BLaER1 treated with 17β-estradiol and CSF1 and Interleukin-3, amounts not matched to agents 10 nM and 100 nM (cell line): ENCODE data around the gene DLGAP1.

Source experiments
- H3K27ac ChIP-seq, 11 experiments: shearing (Covaris generic); formaldehyde crosslinking; 2 replicates each; pipeline ENCODE4 v1.8.1; 2022
- H3K27me3 ChIP-seq, 11 experiments: shearing (Covaris generic); formaldehyde crosslinking; 2 replicates each; pipeline ENCODE4 v1.8.1; 2022
- H3K36me3 ChIP-seq, 11 experiments: shearing (Covaris generic); formaldehyde crosslinking; 2 replicates each; pipeline ENCODE4 v1.8.1; 2022
- H3K4me1 ChIP-seq, 10 experiments: shearing (Covaris generic); formaldehyde crosslinking; 2 replicates each; pipeline ENCODE4 v1.8.1; 2022
- H3K4me2 ChIP-seq, 11 experiments: shearing (Covaris generic); formaldehyde crosslinking; 2 replicates each; pipeline ENCODE4 v1.8.1; 2022
- H3K4me3 ChIP-seq, 10 experiments: shearing (Covaris generic); formaldehyde crosslinking; 2 replicates each; pipeline ENCODE4 v1.8.1; 2022
- H3K9ac ChIP-seq, 11 experiments: shearing (Covaris generic); formaldehyde crosslinking; 2 replicates each; pipeline ENCODE4 v1.8.1; 2022
- H3K9me3 ChIP-seq, 11 experiments: shearing (Covaris generic); formaldehyde crosslinking; replicated peaks in 1 of 11; 2 replicates each; pipeline ENCODE4 v1.8.1; 2022
- H4K20me1 ChIP-seq, 11 experiments: shearing (Covaris generic); formaldehyde crosslinking; 2 replicates each; pipeline ENCODE4 v1.8.1; 2022
- Cebpa-rat ChIP-seq, 11 experiments: shearing (Covaris generic); IDR thresholded peaks; 2 replicates each; pipeline ENCODE4 v1.8.1; 2022

Gene DLGAP1

GRCh38 chr18:3808985-3809780 is 645.9 kb downstream of the DLGAP1 start:
- H4K20me1 ChIP-seq, result no peaks in the 10 kb centered on the region
- H3K9ac ChIP-seq, result no peak overlapping the region
- no peak overlapping the region for H3K4me3 ChIP-seq
- no peaks in the 10 kb centered on the region for H3K4me1 ChIP-seq
- no peak overlapping the region for H3K4me2 ChIP-seq
- H3K27ac ChIP-seq, result no peak overlapping the region
- TF ChIP-seq Cebpa-rat (IDR thresholded peaks at IDR 0.05), result no peak
- H3K27me3 ChIP-seq, result no peaks in the 10 kb centered on the region
- no peaks in the 10 kb centered on the region for H3K36me3 ChIP-seq
- H3K9me3 ChIP-seq, result no peaks in the 10 kb centered on the region

DNA sequence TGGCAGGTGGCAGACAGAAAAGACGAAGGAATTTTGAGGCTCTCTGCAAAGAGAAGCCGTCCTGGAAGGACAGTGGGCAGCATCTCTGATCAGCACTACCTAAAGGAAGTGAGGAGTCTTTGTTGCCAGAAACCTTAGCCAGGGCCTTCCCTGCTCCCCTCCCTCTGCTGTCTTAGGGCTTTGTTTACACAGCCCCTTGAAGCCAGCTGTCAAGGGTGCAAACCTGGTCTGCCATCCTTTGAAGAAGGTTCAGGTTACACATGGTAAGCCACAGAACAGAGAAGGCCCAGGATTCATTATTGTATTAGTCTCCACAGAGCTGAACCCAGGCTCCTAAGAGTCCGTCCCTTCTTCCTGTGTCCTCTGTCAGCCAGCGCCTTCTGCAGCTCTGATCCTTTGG is 648.5 kb downstream of the DLGAP1 start:
- no peak for TF ChIP-seq Cebpa-rat (IDR thresholded peaks at IDR 0.05)
- H3K9me3 ChIP-seq, result no peaks in the 10 kb centered on the region

DNA sequence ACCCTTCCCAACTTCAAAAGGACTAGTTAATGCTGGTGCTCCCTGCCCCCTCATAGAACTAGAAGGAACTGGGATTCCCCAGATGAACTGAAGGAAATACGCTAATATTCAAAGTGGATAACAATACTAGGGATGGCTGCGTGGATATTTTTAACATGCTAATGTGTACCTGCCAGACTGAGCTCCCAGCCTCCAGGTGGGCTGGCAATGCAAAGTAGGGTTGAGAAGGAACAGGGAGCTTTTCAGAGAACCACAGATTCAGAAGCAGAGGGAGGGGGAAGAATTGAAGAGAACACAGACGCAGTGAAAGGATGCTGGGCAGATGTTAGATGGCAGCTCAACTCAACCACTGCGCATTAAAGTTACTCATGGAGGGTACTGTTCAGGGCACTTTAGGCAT is 650.8 kb downstream of the DLGAP1 start:
- Histone ChIP-seq H4K20me1 (no peaks in the 10 kb centered on the region), H3K36me3 (no peaks in the 10 kb centered on the region), H3K4me2 (no peak overlapping the region), H3K4me1 (no peaks in the 10 kb centered on the region), H3K27ac (no peak overlapping the region), H3K27me3 (no peaks in the 10 kb centered on the region), H3K9me3 (no peaks in the 10 kb centered on the region), H3K4me3 (no peak overlapping the region), H3K9ac (no peak overlapping the region)
- TF ChIP-seq Cebpa-rat (IDR thresholded peaks at IDR 0.05), result no peak

More for the DNA sequence above, 648.5 kb downstream of the DLGAP1 start:
- Histone ChIP-seq H3K27ac (no peak overlapping the region), H3K4me1 (no peaks in the 10 kb centered on the region), H3K4me2 (no peak overlapping the region), H3K9ac (no peak overlapping the region), H3K36me3 (no peaks in the 10 kb centered on the region), H3K4me3 (no peak overlapping the region), H4K20me1 (no peaks in the 10 kb centered on the region), H3K27me3 (no peaks in the 10 kb centered on the region)

DNA sequence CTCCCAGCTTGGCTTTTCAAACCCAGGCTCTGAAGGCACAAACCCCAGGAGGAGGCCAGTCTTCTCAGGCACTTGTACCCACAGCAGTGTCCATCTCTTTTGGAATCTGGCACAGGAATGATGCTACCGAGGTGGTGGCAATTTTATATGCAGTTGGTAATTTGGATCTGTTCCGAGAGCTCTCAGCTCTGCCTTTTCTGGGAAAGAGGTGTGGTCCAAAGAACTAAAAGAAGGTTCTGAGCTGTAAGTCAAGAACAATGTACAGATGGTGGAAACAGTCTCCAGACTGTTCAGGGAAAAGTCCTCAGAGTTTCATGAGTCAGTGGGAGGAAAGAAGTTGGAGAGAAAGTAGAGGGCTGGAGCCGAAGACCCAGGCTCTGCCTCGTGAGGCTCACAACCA is 651.8 kb downstream of the DLGAP1 start:
- H3K9ac ChIP-seq, result no peak overlapping the region
- H3K4me1 ChIP-seq, result no peaks in the 10 kb centered on the region
- no peak overlapping the region for H3K4me2 ChIP-seq
- no peak for TF ChIP-seq Cebpa-rat (IDR thresholded peaks at IDR 0.05)
- H4K20me1 ChIP-seq, result no peaks in the 10 kb centered on the region
- H3K4me3 ChIP-seq, result no peak overlapping the region
- H3K27me3 ChIP-seq, result no peaks in the 10 kb centered on the region
- no peaks in the 10 kb centered on the region for H3K36me3 ChIP-seq
- 0 out of 22 replicates have a peak, but pooled peaks cover 0 to under 1% (median 0%) of the 10 kb centered on the region in 11 experiments for H3K9me3 ChIP-seq
- H3K27ac ChIP-seq, result no peak overlapping the region

- Histone ChIP-seq H3K4me2 (no peak overlapping the region), H4K20me1 (no peaks in the 10 kb centered on the region), H3K9ac (no peak overlapping the region), H3K9me3 (peaks cover 0 to 5% (median 0%) of the 10 kb centered on the region in 11 experiments; a peak in 2 of 22 replicates), H3K27me3 (no peaks in the 10 kb centered on the region), H3K27ac (no peak overlapping the region), H3K36me3 (no peaks in the 10 kb centered on the region), H3K4me3 (no peak overlapping the region), H3K4me1 (no peaks in the 10 kb centered on the region)
- no peak for TF ChIP-seq Cebpa-rat (IDR thresholded peaks at IDR 0.05)
Observed at GRCh38 chr18:3799515-3799914, 655.6 kb downstream of the DLGAP1 start.

DNA sequence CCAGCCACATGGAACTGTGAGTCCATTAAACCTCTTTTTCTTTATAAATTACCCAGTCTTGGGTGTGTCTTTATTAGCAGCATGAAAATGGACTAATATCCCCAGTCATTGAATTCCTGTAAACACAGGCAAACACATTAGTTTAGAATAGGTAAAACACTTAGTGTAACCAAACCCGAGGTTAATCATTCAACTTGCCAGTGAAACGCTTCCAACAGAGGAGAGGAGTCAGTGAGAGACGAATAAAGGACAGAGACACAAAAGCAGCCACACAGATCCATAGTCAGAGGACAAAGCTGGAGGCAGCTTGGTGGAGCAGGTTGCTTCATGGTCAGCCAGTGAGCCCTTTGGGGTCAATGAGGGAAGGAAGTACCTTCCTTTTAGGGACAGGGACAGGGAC is 657.1 kb downstream of the DLGAP1 start:
- Histone ChIP-seq H3K36me3 (no peaks in the 10 kb centered on the region), H3K4me1 (no peaks in the 10 kb centered on the region), H3K27me3 (no peaks in the 10 kb centered on the region), H3K9me3 (peaks cover 0 to 5% (median 0%) of the 10 kb centered on the region in 11 experiments; a peak in 2 of 22 replicates), H3K4me2 (no peak overlapping the region), H3K4me3 (no peak overlapping the region), H3K27ac (no peak overlapping the region), H3K9ac (no peak overlapping the region), H4K20me1 (no peaks in the 10 kb centered on the region)
- no peak for TF ChIP-seq Cebpa-rat (IDR thresholded peaks at IDR 0.05)

DNA sequence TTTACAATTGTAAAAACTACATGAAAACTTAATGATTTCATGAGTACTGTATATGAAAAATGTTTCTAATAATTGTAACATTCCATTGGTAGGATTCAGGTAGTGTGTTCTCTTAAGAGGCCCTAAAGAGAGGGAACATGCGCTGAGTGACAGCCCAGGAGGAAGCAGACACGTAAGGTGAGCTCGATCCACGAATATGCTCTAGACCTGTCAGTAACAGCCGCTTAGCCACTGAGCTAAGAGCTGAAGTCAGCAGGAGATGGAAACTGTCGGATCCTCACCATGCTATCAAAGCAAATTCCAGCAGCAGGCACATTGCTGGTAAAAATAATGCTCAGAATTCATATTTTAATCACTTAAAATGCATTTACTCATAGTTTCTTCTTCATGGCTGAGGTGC is 658.7 kb downstream of the DLGAP1 start:
- H3K4me1 ChIP-seq, result no peaks in the 10 kb centered on the region
- peaks cover 0 to 5% (median 0%) of the 10 kb centered on the region in 11 experiments; a peak in 2 of 22 replicates for H3K9me3 ChIP-seq
- no peak overlapping the region for H3K9ac ChIP-seq
- H3K36me3 ChIP-seq, result no peaks in the 10 kb centered on the region
- H3K4me3 ChIP-seq, result no peak overlapping the region
- H3K27me3 ChIP-seq, result no peaks in the 10 kb centered on the region
- H4K20me1 ChIP-seq, result no peaks in the 10 kb centered on the region
- no peak overlapping the region for H3K27ac ChIP-seq
- TF ChIP-seq Cebpa-rat (IDR thresholded peaks at IDR 0.05), result no peak
- H3K4me2 ChIP-seq, result no peak overlapping the region

DNA sequence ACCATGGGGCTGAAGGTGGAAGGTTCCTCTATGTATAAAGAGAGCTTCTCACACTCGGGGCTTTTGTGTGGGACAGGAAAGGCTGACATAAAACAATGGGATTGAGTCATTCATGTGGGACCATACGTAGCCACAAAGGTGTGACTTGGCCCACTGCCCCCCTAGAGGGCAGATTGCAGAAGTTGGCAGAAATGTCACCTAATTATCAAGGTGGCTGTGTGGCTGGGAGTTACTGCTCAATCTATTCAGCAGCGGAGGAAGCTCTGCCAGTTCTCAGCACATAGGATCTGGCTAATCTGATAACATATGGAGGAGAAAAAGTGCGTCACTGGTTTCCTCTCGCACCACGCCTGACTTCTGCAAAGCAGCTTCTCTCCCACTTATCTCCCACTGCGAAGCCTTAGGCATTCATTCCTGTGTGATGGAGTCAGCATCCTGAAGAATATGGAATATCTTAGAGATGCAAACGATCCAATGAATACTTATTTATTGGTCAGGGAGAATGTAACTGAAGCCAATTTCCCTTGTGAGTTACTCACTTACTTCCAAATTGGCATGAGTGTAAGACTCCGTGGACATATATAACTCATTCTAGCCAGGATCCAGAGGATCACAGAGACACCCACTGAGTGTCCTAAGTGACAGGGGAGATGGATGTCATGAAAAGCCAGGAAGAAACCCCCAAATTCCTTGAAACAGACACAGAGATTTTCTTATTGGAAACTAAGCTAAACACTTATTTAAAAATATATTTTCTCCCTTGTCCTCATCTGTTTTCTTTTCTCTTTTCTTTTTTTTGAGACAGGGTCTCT is 660.4 kb downstream of the DLGAP1 start:
- Histone ChIP-seq H3K9me3 (peaks cover 0 to 5% (median 0%) of the 10 kb centered on the region in 11 experiments; a peak in 2 of 22 replicates), H3K4me1 (no peaks in the 10 kb centered on the region), H3K4me2 (no peak overlapping the region), H3K9ac (no peak overlapping the region), H3K27me3 (no peaks in the 10 kb centered on the region), H3K4me3 (no peak overlapping the region), H3K36me3 (no peaks in the 10 kb centered on the region), H3K27ac (no peak overlapping the region), H4K20me1 (no peaks in the 10 kb centered on the region)
- no peak for TF ChIP-seq Cebpa-rat (IDR thresholded peaks at IDR 0.05)

- H3K27me3 ChIP-seq, result no peaks in the 10 kb centered on the region
- H3K9me3 ChIP-seq, result peaks cover 0 to 5% (median 0%) of the 10 kb centered on the region in 11 experiments; a peak in 2 of 22 replicates
- H3K4me1 ChIP-seq, result no peaks in the 10 kb centered on the region
- no peak for TF ChIP-seq Cebpa-rat (IDR thresholded peaks at IDR 0.05)
- no peak overlapping the region for H3K27ac ChIP-seq
- no peaks in the 10 kb centered on the region for H3K36me3 ChIP-seq
- no peak overlapping the region for H3K9ac ChIP-seq
- no peak overlapping the region for H3K4me3 ChIP-seq
- no peak overlapping the region for H3K4me2 ChIP-seq
- no peaks in the 10 kb centered on the region for H4K20me1 ChIP-seq
Observed at GRCh38 chr18:3793545-3793944, 661.6 kb downstream of the DLGAP1 start.
